Loucy (cell line): ENCODE measurements around the gene SCAPER.

ENCODE experiments used
- H2AFZ ChIP-seq: fragments of 200-600 bp; sonication (generic); 2 replicates; pipeline ENCODE4 v1.6.0; 2016; ENCODE audit warnings: antibody characterized with exemption, mild to moderate bottlenecking, low read length, moderate library complexity
- H3F3A ChIP-seq: fragments of 200-600 bp; 2 replicates; pipeline ENCODE4 v1.6.0; 2016; ENCODE audit warnings: antibody characterized with exemption, low read depth, mild to moderate bottlenecking
- H3K27me3 ChIP-seq: fragments of 200-600 bp; sonication (generic); 2 replicates; pipeline ENCODE4 v1.6.1; 2014; ENCODE audit warnings: low read length, mild to moderate bottlenecking; ENCODE audit not compliant: insufficient read depth, poor library complexity, severe bottlenecking
- H3K36me3 ChIP-seq: fragments of 200-600 bp; sonication (generic); 2 replicates; pipeline ENCODE4 v1.6.1; 2016; ENCODE audit warnings: low read length; ENCODE audit not compliant: insufficient read depth
- H3K4me1 ChIP-seq: fragments of 200-600 bp; sonication (generic); 2 replicates; pipeline ENCODE4 v1.5.1; 2014; ENCODE audit warnings: low read length, mild to moderate bottlenecking; ENCODE audit not compliant: insufficient read depth, poor library complexity, severe bottlenecking
- H3K4me2 ChIP-seq: fragments of 200-600 bp; sonication (generic); 2 replicates; pipeline ENCODE4 v1.6.0; 2014; ENCODE audit warnings: antibody characterized with exemption, low read length, low read depth, mild to moderate bottlenecking; ENCODE audit not compliant: poor library complexity, severe bottlenecking
- H3K4me3 ChIP-seq: fragments of 200-600 bp; sonication (generic); 2 replicates; pipeline ENCODE4 v1.5.1; 2014; ENCODE audit warnings: low read length, mild to moderate bottlenecking, mixed read lengths; ENCODE audit not compliant: poor library complexity, severe bottlenecking
- H3K79me2 ChIP-seq: fragments of 200-600 bp; sonication (generic); 2 replicates; pipeline ENCODE4 v1.6.1; 2014; ENCODE audit warnings: low read length; ENCODE audit not compliant: insufficient read depth
- H3K9ac ChIP-seq: fragments of 200-600 bp; sonication (generic); 2 replicates; pipeline ENCODE4 v1.6.0; 2014; ENCODE audit warnings: mild to moderate bottlenecking, low read depth, low read length, moderate library complexity; ENCODE audit not compliant: poor library complexity, severe bottlenecking
- H3K9me2 ChIP-seq: fragments of 200-600 bp; sonication (generic); replicated peaks from 2 replicates; pipeline ENCODE4 v1.6.1; 2016; ENCODE audit warnings: low read depth, low read length, mixed read lengths
- H3K9me3 ChIP-seq: fragments of 200-600 bp; sonication (generic); 2 replicates; pipeline ENCODE4 v1.6.1; 2014; ENCODE audit warnings: mild to moderate bottlenecking, antibody characterized with exemption, low read length, low read depth; ENCODE audit not compliant: insufficient read depth
- H4K20me1 ChIP-seq: fragments of 200-600 bp; sonication (generic); 2 replicates; pipeline ENCODE4 v1.6.0; 2014; ENCODE audit warnings: antibody characterized with exemption, low read length, mild to moderate bottlenecking; ENCODE audit not compliant: insufficient read depth, poor library complexity, severe bottlenecking
- EZH2phosphoT487 ChIP-seq: fragments of 200-600 bp; IDR thresholded peaks from 2 replicates; pipeline ENCODE4 v1.6.1; 2018; ENCODE audit warnings: antibody characterized with exemption, mild to moderate bottlenecking, moderate library complexity, borderline replicate concordance
- TF ChIP-seq, protein P1 (sequence below): fragments of 200-600 bp; sonication (generic); conservative IDR thresholded peaks from 2 replicates; pipeline ENCODE4 v1.5.1; 2014; ENCODE audit warnings: mild to moderate bottlenecking, antibody characterized with exemption, low read length

The SCAPER gene

DNA sequence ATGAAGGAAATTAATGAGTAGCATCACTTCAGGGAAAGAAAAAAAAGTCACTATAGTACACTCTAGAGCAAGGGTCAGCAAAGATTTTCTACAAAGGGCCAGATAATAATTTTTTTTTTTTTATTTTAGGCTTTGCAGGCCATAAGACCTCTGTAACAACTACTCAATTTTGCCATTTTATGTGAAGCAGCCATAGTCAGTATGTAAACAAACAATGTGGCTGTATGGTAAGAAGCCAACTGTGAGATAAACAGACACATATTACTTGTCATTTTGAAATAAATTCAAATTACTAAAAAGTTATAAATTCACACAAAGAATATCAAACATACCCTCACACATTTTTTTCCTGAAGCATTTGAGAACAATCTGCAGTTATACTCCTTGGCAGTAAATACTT lies 40.6 kb downstream of the SCAPER start:
- H3K9me3 ChIP-seq: no peaks in the 10 kb centered on the region
- H3K79me2 ChIP-seq: no peaks in the 10 kb centered on the region
- H3K36me3 ChIP-seq: no peaks in the 10 kb centered on the region
- no peak overlapping the region for H3K9ac ChIP-seq
- no peak overlapping the region for H3K4me2 ChIP-seq
- H4K20me1 ChIP-seq: no peaks in the 10 kb centered on the region
- H3K27me3 ChIP-seq: no peaks in the 10 kb centered on the region
- TF ChIP-seq, protein P1, sequence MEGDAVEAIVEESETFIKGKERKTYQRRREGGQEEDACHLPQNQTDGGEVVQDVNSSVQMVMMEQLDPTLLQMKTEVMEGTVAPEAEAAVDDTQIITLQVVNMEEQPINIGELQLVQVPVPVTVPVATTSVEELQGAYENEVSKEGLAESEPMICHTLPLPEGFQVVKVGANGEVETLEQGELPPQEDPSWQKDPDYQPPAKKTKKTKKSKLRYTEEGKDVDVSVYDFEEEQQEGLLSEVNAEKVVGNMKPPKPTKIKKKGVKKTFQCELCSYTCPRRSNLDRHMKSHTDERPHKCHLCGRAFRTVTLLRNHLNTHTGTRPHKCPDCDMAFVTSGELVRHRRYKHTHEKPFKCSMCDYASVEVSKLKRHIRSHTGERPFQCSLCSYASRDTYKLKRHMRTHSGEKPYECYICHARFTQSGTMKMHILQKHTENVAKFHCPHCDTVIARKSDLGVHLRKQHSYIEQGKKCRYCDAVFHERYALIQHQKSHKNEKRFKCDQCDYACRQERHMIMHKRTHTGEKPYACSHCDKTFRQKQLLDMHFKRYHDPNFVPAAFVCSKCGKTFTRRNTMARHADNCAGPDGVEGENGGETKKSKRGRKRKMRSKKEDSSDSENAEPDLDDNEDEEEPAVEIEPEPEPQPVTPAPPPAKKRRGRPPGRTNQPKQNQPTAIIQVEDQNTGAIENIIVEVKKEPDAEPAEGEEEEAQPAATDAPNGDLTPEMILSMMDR: no peak
- no peak for TF ChIP-seq EZH2phosphoT487
- no peaks in the 10 kb centered on the region for H3K9me2 ChIP-seq
- no peak overlapping the region for H2AFZ ChIP-seq
- no peak overlapping the region for H3K4me3 ChIP-seq
- H3K4me1 ChIP-seq: peaks cover 3% of the 10 kb centered on the region
- no peaks in the 10 kb centered on the region for H3F3A ChIP-seq

DNA sequence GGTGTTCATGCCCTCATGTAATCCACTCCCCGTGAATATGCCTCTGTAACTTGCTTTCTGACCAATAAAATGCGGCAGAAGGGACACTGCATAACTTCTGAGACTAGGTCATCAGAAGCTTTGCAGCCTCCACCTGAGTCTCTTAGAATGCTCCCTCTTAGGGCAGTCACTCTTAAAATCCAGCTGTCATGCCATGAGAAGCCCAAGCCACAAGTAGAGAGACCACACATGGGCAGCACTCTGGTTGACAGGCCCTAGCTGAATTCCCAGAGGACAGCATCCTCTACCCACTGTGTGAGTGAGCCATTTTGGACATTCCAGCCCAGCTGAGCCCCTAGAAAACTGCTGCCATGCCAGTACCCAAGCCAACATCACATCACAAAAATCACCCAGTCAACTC lies 41.4 kb downstream of the SCAPER start:
- H3K27me3 ChIP-seq: no peaks in the 10 kb centered on the region
- H3K4me1 ChIP-seq: peaks cover 3% of the 10 kb centered on the region
- no peak overlapping the region for H3K4me3 ChIP-seq
- H3K9me3 ChIP-seq: no peaks in the 10 kb centered on the region
- no peaks in the 10 kb centered on the region for H3K36me3 ChIP-seq
- no peaks in the 10 kb centered on the region for H4K20me1 ChIP-seq
- H2AFZ ChIP-seq: no peak overlapping the region
- no peaks in the 10 kb centered on the region for H3F3A ChIP-seq
- H3K9me2 ChIP-seq: no peaks in the 10 kb centered on the region
- no peak overlapping the region for H3K9ac ChIP-seq
- no peak for TF ChIP-seq EZH2phosphoT487
- TF ChIP-seq, protein P1: no peak
- H3K79me2 ChIP-seq: no peaks in the 10 kb centered on the region
- no peak overlapping the region for H3K4me2 ChIP-seq

GRCh38 chr15:76863123-76863522 lies 42.0 kb downstream of the SCAPER start:
- Histone ChIP-seq H2AFZ (no peak overlapping the region), H3K79me2 (no peaks in the 10 kb centered on the region), H3K4me2 (no peak overlapping the region), H3K9me3 (no peaks in the 10 kb centered on the region), H4K20me1 (no peaks in the 10 kb centered on the region), H3K9ac (no peak overlapping the region), H3K4me1 (peaks cover 3% of the 10 kb centered on the region), H3K27me3 (no peaks in the 10 kb centered on the region), H3K36me3 (no peaks in the 10 kb centered on the region), H3K4me3 (no peak overlapping the region), H3F3A (no peaks in the 10 kb centered on the region), H3K9me2 (no peaks in the 10 kb centered on the region)
- no peak for TF ChIP-seq EZH2phosphoT487
- TF ChIP-seq, protein P1: no peak
